Natural killer cell treated with Interleukin-12 subunit alpha and Interleukin-12 subunit beta and Interleukin-15 and Interleukin-18, amount 100 ng/mL, for 72 hours (primary cell): Measurements from ENCODE around the gene LRRIQ4. TPM values are rescaled to one million over a fixed set of nuclear protein-coding genes. Genes with fewer than 3 reads are reported as not detected.

Source experiments
- ATAC-seq, 2 donors: fragments of 150-1000 bp; cut with Tn5 transposase in 1 of 2; sonication (Bioruptor Pico), chemical (Tn5 transposase) in 1 of 2; 2 replicates each; pipeline ENCODE4 v1.10.0; 2021
- DNase-seq: peaks from one replicate; pipeline ENCODE4 v3.0.0; 2022; ENCODE audit warnings: low spot score
- H3K27ac Mint-ChIP-seq, 2 donors: 1 replicate in 1 of 2; 2 replicates in 1 of 2; pipeline ENCODE4 v1.8.0; 2022; ENCODE audit warnings: mixed read lengths in 2 of 2, mild to moderate bottlenecking in 1 of 2, moderate library complexity in 1 of 2
- H3K27me3 Mint-ChIP-seq, 2 donors: 1 replicate in 1 of 2; 2 replicates in 1 of 2; pipeline ENCODE4 v1.8.0; 2022; ENCODE audit warnings: mixed read lengths in 2 of 2
- H3K36me3 Mint-ChIP-seq: one replicate; pipeline ENCODE4 v1.8.0; 2022; ENCODE audit warnings: mixed read lengths
- H3K4me1 Mint-ChIP-seq, 2 donors: 1 replicate in 1 of 2; 2 replicates in 1 of 2; pipeline ENCODE4 v1.8.0; 2022; ENCODE audit warnings: low read depth in 2 of 2, mixed read lengths in 2 of 2, mild to moderate bottlenecking in 1 of 2
- H3K4me3 Mint-ChIP-seq: one replicate; pipeline ENCODE4 v1.8.0; 2022; ENCODE audit warnings: mixed read lengths
- H3K9me3 Mint-ChIP-seq: 2 replicates; pipeline ENCODE4 v1.8.0; 2022; ENCODE audit warnings: mixed read lengths
- total RNA-seq, 2 donors: library from RNA; stranded (reverse); gene quantifications; one replicate each; pipeline ENCODE4 v1.2.3, GENCODE V29; 2022

Gene LRRIQ4
- total RNA-seq, 2 donors from 2014 or later: not detected

DNA sequence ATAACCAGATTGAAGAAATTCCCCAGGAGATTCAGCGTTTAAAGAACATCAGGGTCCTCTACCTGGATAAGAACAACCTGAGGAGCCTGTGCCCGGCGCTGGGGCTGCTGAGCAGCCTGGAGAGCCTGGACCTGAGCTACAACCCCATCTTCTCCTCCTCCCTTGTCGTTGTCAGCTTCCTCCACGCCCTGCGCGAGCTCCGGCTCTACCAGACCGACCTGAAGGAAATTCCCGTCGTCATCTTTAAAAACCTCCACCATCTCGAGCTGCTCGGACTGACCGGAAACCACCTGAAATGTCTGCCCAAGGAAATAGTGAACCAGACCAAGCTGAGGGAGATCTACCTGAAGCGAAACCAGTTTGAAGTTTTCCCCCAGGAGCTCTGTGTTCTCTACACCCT lies 9.4 kb downstream of the LRRIQ4 start:
- H3K4me1 Mint-ChIP-seq: no peaks in the 10 kb centered on the region
- H3K27ac Mint-ChIP-seq: no peak overlapping the region
- peaks cover 22 to 36% of the 10 kb centered on the region in 2 donors for H3K27me3 Mint-ChIP-seq
- no peak overlapping the region for H3K4me3 Mint-ChIP-seq
- ATAC-seq: no peak
- no peaks in the 10 kb centered on the region for H3K9me3 Mint-ChIP-seq
- H3K36me3 Mint-ChIP-seq: peaks cover 6% of the 10 kb centered on the region
- DNase-seq: no peak

DNA sequence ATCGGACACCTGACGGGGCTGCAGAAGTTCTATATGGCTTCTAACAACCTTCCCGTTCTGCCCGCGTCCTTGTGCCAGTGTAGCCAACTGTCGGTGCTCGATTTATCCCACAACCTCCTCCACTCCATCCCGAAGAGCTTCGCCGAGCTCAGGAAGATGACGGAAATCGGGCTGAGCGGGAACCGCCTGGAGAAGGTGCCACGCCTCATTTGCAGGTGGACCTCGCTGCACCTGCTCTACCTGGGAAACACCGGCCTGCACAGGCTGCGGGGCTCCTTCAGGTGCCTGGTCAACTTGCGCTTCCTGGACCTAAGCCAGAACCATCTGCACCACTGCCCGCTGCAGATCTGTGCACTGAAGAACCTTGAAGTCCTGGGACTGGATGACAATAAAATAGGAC lies 9.9 kb downstream of the LRRIQ4 start:
- no peaks in the 10 kb centered on the region for H3K9me3 Mint-ChIP-seq
- H3K36me3 Mint-ChIP-seq: peaks cover 2% of the 10 kb centered on the region
- ATAC-seq (no peak), DNase-seq (no peak)
- H3K4me1 Mint-ChIP-seq: no peaks in the 10 kb centered on the region
- H3K27me3 Mint-ChIP-seq: peaks cover 18 to 31% of the 10 kb centered on the region in 2 donors
- no peak overlapping the region for H3K4me3 Mint-ChIP-seq
- H3K27ac Mint-ChIP-seq: no peak overlapping the region

DNA sequence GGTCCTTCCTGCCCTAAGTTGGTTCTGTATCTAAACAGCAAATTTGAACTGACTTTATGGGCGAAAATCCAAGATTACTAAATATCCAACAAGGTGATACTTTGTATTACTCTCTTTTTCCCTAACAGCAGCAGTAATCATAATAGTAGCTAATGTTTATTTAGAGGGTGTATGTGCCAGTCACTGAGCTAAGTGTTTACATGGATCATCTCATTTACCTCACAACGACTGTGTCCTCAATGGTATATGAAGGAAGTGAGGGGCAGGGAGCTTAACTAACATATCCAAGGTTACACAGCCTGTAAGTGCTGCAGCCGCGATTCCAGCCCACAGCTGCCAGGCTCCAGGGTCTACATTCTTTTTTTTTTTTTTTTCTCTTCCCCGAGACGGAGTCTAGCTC lies 10.3 kb downstream of the LRRIQ4 start:
- Mint-ChIP-seq H3K9me3 (no peaks in the 10 kb centered on the region), H3K27me3 (peaks cover 15 to 27% of the 10 kb centered on the region in 2 donors), H3K27ac (no peak overlapping the region), H3K4me1 (no peaks in the 10 kb centered on the region), H3K4me3 (no peak overlapping the region), H3K36me3 (no peaks in the 10 kb centered on the region)
- no peak for DNase-seq
- ATAC-seq: no peak

DNA sequence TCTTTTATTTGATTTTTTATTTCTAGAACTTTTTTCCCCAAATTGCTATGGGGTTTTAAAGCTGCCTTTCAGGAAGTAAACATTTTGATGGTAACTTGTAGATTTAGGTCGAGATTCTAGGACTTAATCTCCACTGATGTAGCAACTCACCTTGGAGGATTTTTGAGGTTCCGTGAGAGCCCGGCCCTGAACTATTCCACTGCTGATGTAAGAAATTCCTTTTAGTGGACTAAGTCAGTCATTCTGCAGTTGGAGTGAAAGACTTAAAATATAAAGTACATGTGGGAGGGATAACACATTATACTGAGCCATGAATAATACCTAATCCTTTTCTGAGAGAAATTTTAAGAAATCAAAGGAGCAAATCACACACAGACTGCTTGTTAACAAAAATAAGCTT lies 12.6 kb downstream of the LRRIQ4 start:
- no peak for DNase-seq
- Mint-ChIP-seq H3K27ac (no peak overlapping the region), H3K27me3 (peaks cover 10 to 21% of the 10 kb centered on the region in 2 donors), H3K4me3 (no peak overlapping the region), H3K9me3 (no peaks in the 10 kb centered on the region), H3K4me1 (no peaks in the 10 kb centered on the region), H3K36me3 (no peaks in the 10 kb centered on the region)
- ATAC-seq: no peak

DNA sequence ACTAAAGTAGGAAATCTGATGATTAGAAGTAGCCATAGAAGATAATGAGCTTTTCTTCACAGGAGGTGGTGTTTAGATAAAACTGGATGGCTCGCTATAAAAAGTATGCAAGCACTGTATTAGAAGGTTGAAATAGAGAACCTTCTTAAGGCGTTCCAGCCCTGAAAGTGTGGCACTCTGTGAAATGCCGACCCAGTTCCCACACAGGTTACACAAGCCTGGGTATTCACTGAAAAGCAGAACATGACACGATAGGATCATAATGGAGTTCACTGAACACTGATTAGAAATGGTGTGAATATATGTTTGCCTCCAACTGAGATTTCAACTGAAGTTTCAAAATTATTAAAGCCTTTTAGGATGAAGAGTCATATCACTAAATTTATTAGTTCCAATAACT lies 15.0 kb downstream of the LRRIQ4 start:
- H3K9me3 Mint-ChIP-seq: no peaks in the 10 kb centered on the region
- H3K27ac Mint-ChIP-seq: no peak overlapping the region
- no peaks in the 10 kb centered on the region for H3K36me3 Mint-ChIP-seq
- DNase-seq: no peak
- H3K27me3 Mint-ChIP-seq: peaks cover 5 to 6% of the 10 kb centered on the region in 2 donors
- no peaks in the 10 kb centered on the region for H3K4me1 Mint-ChIP-seq
- no peak overlapping the region for H3K4me3 Mint-ChIP-seq
- no peak for ATAC-seq

DNA sequence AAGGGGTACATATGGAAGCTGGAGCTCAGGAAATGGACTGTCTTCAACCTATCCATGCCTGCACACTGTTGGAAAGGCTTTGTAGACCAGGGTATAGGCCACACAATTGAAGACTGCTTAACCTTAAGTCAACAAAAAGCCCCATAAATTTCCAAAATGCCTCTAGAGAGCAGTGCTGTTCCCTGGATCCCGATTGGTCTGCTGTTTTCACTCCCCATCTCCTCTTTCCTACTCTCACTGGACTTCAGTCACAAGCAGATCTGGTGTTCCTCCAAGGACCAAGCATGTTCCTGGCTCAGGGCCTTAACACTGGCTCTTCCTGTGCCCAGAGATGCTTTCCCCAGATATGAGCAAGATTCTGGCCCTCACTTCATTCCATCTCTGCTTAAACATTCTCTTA lies 22.9 kb downstream of the LRRIQ4 start:
- H3K9me3 Mint-ChIP-seq: no peaks in the 10 kb centered on the region
- DNase-seq (no peak), ATAC-seq (no peak)
- peaks cover 16 to 21% of the 10 kb centered on the region in 2 donors for H3K27me3 Mint-ChIP-seq
- H3K4me3 Mint-ChIP-seq: no peak overlapping the region
- no peak overlapping the region for H3K27ac Mint-ChIP-seq
- H3K36me3 Mint-ChIP-seq: no peaks in the 10 kb centered on the region
- H3K4me1 Mint-ChIP-seq: no peaks in the 10 kb centered on the region

DNA sequence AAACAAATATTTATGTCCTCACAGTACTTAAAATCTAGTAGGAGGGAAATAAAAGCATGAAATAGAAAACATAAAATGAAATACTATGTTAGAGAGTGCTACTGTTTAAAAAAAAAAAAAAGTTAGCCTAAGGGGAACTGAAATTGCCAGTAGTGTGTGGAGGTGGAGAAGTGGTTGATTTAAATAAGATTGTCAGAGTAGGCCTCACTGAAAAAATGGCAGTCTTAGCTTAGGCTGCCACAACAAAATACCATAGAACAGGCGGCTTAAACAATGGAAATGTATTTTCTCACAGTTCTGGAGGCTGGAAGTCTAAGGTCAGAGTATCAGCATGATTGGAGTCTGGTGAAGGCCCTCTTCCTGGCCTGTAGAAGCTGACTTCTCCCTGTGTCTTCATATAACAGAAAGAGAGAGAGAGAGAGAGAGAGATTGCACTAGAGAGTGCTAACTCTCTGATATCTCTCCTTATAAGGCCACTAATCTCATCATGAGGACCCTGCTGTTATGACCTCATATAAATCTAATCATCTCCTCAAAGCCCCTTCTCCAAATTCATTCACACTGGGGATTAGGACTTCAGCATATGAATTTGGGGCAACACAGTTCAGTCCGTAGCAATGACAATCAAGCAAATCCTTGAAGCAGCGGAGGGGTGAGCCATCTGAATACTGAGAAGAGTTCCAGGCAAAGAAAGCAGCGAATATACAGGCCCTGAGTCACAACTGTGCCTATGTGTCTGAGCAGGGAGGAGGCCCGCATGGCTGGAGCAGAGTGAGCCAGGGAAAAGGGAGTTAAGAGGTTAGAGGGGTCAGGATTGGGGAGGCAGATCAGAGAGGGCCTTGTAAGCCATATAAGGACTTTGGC lies 23.6 kb downstream of the LRRIQ4 start:
- DNase-seq (no peak), ATAC-seq (no peak)
- peaks cover 21 to 28% of the 10 kb centered on the region in 2 donors for H3K27me3 Mint-ChIP-seq
- H3K4me1 Mint-ChIP-seq: no peaks in the 10 kb centered on the region
- no peak overlapping the region for H3K4me3 Mint-ChIP-seq
- no peaks in the 10 kb centered on the region for H3K36me3 Mint-ChIP-seq
- H3K27ac Mint-ChIP-seq: no peak overlapping the region
- no peaks in the 10 kb centered on the region for H3K9me3 Mint-ChIP-seq

DNA sequence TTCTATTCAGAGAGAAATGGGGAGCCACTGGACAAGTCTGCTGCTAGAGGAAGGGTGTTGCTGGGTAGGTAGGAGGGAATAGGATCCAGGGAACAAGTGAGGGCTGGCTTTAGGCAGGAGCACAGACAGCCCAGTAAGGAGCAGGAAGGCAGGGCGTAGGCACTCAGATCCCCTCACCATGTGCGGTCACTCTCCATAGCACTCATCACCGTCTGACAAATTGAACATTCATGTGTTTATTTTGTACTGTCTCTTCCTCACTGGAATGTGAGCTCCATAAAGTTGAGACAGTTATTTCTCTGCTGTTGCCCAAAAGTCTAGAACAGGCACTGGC lies 24.2 kb downstream of the LRRIQ4 start:
- peaks cover 22 to 31% of the 10 kb centered on the region in 2 donors for H3K27me3 Mint-ChIP-seq
- no peak for ATAC-seq
- no peak overlapping the region for H3K27ac Mint-ChIP-seq
- no peak for DNase-seq
- no peaks in the 10 kb centered on the region for H3K36me3 Mint-ChIP-seq
- H3K4me3 Mint-ChIP-seq: no peak overlapping the region
- no peaks in the 10 kb centered on the region for H3K4me1 Mint-ChIP-seq
- no peaks in the 10 kb centered on the region for H3K9me3 Mint-ChIP-seq

DNA sequence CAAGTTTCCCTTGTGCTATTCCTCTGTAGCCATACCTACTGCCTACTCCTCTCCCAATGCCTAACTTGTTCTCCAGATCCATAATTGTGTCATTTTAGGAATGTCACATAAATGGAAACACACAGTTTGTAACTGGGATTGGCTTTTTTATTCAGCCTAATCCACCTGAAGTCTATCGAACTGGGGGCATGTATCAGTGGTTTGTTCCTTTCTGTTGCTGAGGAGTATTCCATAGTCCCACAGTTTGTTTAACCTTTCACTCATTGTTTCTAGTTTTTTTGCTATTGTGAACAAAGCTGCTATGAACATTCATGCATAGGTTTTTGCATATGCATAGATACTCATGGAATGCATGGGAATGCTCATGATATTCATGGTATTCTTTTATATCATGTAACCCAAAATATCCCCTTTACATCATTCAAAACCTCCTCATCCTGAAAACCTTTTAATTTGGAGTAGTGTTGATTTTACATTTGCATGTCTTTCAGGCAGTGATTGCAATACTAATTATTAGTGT lies 25.9 kb downstream of the LRRIQ4 start:
- H3K9me3 Mint-ChIP-seq: no peaks in the 10 kb centered on the region
- no peak overlapping the region for H3K27ac Mint-ChIP-seq
- no peak for DNase-seq
- peaks cover 23 to 31% of the 10 kb centered on the region in 2 donors for H3K27me3 Mint-ChIP-seq
- ATAC-seq: no peak
- no peaks in the 10 kb centered on the region for H3K4me1 Mint-ChIP-seq
- H3K36me3 Mint-ChIP-seq: no peaks in the 10 kb centered on the region
- no peak overlapping the region for H3K4me3 Mint-ChIP-seq

DNA sequence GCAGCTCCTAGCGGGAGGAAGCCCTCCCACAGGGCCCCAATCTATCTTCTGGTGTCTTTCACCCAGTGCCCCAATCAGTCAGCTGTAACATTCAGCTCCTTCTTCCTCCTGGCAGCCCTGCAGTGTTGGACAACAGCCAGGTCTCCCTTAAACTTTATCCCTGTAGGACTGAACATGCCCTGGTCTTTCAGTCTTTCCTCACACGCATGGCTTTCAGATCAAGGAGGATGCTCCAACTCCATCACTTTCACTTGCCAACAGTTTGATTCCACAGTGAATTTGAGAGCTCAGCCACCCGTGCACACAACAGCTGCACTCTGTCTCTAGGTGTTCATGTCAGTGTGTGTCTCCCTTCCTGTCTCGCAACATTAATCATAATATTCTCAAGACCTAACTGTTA lies 28.5 kb downstream of the LRRIQ4 start:
- DNase-seq (no peak), ATAC-seq (no peak)
- no peak overlapping the region for H3K27ac Mint-ChIP-seq
- no peaks in the 10 kb centered on the region for H3K9me3 Mint-ChIP-seq
- no peaks in the 10 kb centered on the region for H3K4me1 Mint-ChIP-seq
- no peaks in the 10 kb centered on the region for H3K36me3 Mint-ChIP-seq
- H3K4me3 Mint-ChIP-seq: no peak overlapping the region
- peaks cover 21 to 31% of the 10 kb centered on the region in 2 donors for H3K27me3 Mint-ChIP-seq

DNA sequence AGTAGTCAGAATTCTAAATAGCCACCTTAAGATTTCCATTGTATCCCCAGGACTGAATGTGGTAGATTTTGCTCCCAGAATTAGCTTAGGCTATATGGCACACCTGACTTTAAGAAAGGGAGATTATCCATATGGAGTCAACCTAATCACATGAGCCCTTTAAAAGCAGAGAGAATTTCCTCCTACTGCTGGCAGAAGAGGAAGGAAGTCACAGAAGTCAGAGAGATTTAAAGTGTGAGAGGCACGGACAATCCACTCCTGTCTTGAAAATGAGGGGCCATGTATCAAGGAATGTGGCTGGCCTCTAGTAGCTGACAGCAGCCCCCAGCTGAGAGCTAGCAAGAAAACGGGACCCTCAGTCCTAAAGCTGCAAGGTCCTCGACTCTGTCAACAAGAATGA lies 30.3 kb downstream of the LRRIQ4 start:
- H3K9me3 Mint-ChIP-seq: no peaks in the 10 kb centered on the region
- H3K27ac Mint-ChIP-seq: no peak overlapping the region
- H3K36me3 Mint-ChIP-seq: no peaks in the 10 kb centered on the region
- no peak overlapping the region for H3K4me3 Mint-ChIP-seq
- H3K27me3 Mint-ChIP-seq: peaks cover 17 to 29% of the 10 kb centered on the region in 2 donors
- H3K4me1 Mint-ChIP-seq: no peaks in the 10 kb centered on the region
- DNase-seq (no peak), ATAC-seq (no peak)

DNA sequence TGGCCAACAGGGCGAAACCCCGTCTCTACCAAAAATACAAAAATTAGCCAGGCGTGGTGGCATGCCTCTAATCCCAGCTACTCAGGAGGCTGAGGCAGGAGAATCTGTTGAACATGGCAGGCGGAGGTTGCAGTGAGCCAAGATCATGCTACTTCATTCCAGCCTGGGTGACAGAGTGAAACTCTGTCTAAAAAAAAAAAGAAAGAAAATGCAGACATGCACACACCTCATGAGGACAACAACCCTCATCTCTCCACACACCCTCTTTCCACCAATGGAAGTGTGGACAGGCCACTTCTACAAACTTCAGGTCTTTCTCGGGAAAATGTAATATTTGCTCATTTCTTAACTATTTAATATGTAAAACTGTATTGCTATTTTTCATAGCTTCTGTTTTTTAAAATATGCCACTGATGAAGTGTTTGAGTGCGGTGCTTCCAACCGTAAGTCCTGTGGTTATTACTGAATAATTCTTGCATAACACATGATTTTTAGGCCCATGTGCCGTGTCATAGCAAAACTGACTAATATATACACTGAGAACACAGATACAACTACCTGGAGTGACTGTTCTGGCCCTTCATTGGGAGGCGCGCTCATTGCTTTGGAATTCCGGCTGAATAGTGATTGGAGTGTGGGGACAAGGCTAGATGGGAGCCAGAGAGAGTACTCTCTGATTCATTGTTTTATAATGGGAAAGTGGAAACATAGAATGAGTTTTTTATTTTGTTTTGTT lies 34.0 kb downstream of the LRRIQ4 start:
- DNase-seq (no peak), ATAC-seq (no peak)
- H3K36me3 Mint-ChIP-seq: no peaks in the 10 kb centered on the region
- H3K27me3 Mint-ChIP-seq: peaks cover 6 to 8% of the 10 kb centered on the region in 2 donors
- no peak overlapping the region for H3K4me3 Mint-ChIP-seq
- H3K27ac Mint-ChIP-seq: no peak overlapping the region
- H3K9me3 Mint-ChIP-seq: no peaks in the 10 kb centered on the region
- no peaks in the 10 kb centered on the region for H3K4me1 Mint-ChIP-seq

DNA sequence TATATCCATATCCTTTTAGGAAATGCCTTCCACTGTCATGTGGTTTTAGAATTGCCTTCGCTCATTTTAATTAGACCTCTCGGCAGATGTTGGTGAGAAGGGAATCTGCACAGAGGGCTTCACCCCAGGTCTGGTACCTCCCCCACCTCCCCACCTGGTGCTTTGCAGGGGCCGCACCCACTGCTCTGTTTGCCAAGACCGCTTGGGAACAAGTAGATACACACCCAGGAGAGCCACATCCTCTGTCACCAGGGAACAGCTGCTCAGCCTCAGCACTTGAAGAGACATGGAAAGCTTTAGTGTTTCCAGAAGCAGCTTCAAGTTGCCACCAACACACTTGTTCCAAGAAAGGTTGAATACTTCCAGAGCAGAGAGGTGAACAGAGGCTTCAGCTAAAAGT lies 35.2 kb downstream of the LRRIQ4 start:
- no peak overlapping the region for H3K4me3 Mint-ChIP-seq
- H3K4me1 Mint-ChIP-seq: no peaks in the 10 kb centered on the region
- no peaks in the 10 kb centered on the region for H3K36me3 Mint-ChIP-seq
- DNase-seq (no peak), ATAC-seq (no peak)
- peaks cover 7% of the 10 kb centered on the region in 2 donors for H3K27me3 Mint-ChIP-seq
- H3K27ac Mint-ChIP-seq: no peak overlapping the region
- no peaks in the 10 kb centered on the region for H3K9me3 Mint-ChIP-seq

DNA sequence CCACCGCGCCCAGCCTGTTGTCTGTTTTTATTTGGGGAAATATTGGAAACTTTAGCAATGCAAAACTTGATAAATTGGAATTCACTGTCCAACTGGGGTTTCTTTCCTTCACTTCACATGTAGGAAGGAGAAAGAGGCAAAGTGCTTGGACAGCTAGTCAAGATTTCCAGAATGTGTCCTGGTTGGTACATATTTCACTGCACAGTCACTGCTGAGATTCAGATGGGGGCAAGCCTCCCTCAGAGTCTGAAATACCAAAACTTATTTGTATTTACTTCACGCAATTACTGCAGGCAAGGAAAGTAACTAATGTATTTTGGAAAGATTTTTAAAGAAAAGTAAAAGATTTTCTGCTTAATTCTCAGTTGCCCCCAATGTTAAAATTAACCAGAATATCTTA lies 36.1 kb downstream of the LRRIQ4 start:
- no peaks in the 10 kb centered on the region for H3K9me3 Mint-ChIP-seq
- H3K4me1 Mint-ChIP-seq: no peaks in the 10 kb centered on the region
- peaks cover 9 to 16% of the 10 kb centered on the region in 2 donors for H3K27me3 Mint-ChIP-seq
- no peak for ATAC-seq
- no peaks in the 10 kb centered on the region for H3K36me3 Mint-ChIP-seq
- no peak overlapping the region for H3K4me3 Mint-ChIP-seq
- H3K27ac Mint-ChIP-seq: no peak overlapping the region
- no peak for DNase-seq
